GM23248 (cell line): ENCODE data around the gene SLC10A3. TPM values are rescaled to one million over a fixed set of nuclear protein-coding genes. Genes with fewer than 3 reads are reported as not detected.

Experiments used
- DNase-seq: peaks from one replicate; pipeline ENCODE4 v3.0.0-alpha.2; 2015
- H2AFZ ChIP-seq: fragments of 200-600 bp; sonication (generic); 2 replicates; pipeline ENCODE4 v1.6.1; 2016; ENCODE audit warnings: antibody characterized with exemption
- H3F3A ChIP-seq: fragments of 200-600 bp; sonication (generic); 2 replicates; pipeline ENCODE4 v1.6.1; 2016; ENCODE audit warnings: mild to moderate bottlenecking, antibody characterized with exemption, mixed run types; ENCODE audit not compliant: insufficient read depth
- H3K27ac ChIP-seq: fragments of 200-600 bp; sonication (generic); 2 replicates; pipeline ENCODE4 v1.5.1; 2016; ENCODE audit warnings: mild to moderate bottlenecking
- H3K27me3 ChIP-seq: fragments of 200-600 bp; sonication (generic); replicated peaks from 2 replicates; pipeline ENCODE4 v1.6.1; 2016; ENCODE audit warnings: mild to moderate bottlenecking; ENCODE audit not compliant: insufficient read depth
- H3K36me3 ChIP-seq: fragments of 200-600 bp; sonication (generic); 2 replicates; pipeline ENCODE4 v1.6.1; 2016; ENCODE audit warnings: low read depth, mild to moderate bottlenecking
- H3K4me1 ChIP-seq: fragments of 200-600 bp; sonication (generic); 2 replicates; pipeline ENCODE4 v1.6.1; 2016; ENCODE audit warnings: mild to moderate bottlenecking; ENCODE audit not compliant: insufficient read depth
- H3K4me2 ChIP-seq: fragments of 200-600 bp; sonication (generic); one replicate; pipeline ENCODE4 v1.6.1; 2016; ENCODE audit warnings: mild to moderate bottlenecking; ENCODE audit not compliant: unreplicated experiment
- H3K4me3 ChIP-seq: fragments of 200-600 bp; sonication (generic); 2 replicates; pipeline ENCODE4 v1.5.1; 2016; ENCODE audit warnings: mild to moderate bottlenecking
- H3K79me2 ChIP-seq: fragments of 200-600 bp; sonication (generic); 2 replicates; pipeline ENCODE4 v1.6.1; 2016; ENCODE audit warnings: mild to moderate bottlenecking; ENCODE audit not compliant: insufficient read depth
- H3K9ac ChIP-seq: fragments of 200-600 bp; sonication (generic); 2 replicates; pipeline ENCODE4 v1.6.1; 2016; ENCODE audit warnings: mild to moderate bottlenecking
- H3K9me2 ChIP-seq: fragments of 200-600 bp; sonication (generic); 2 replicates; pipeline ENCODE4 v1.6.1; 2016; ENCODE audit warnings: mixed run types, mild to moderate bottlenecking, moderate library complexity; ENCODE audit not compliant: insufficient read depth
- H3K9me3 ChIP-seq: fragments of 200-600 bp; sonication (generic); one replicate; pipeline ENCODE4 v1.6.1; 2017; ENCODE audit warnings: low read depth
- H4K20me1 ChIP-seq: fragments of 200-600 bp; sonication (generic); 2 replicates; pipeline ENCODE4 v1.6.0; 2016; ENCODE audit not compliant: insufficient read depth
- EZH2 ChIP-seq: fragments of 200-600 bp; sonication (generic); IDR thresholded peaks from 2 replicates; pipeline ENCODE4 v1.6.1; 2018; ENCODE audit warnings: antibody characterized with exemption, mild to moderate bottlenecking; ENCODE audit not compliant: insufficient read depth, poor library complexity, severe bottlenecking
- EZH2phosphoT487 ChIP-seq: fragments of 200-600 bp; sonication (generic); IDR thresholded peaks from 2 replicates; pipeline ENCODE4 v1.6.1; 2018; ENCODE audit warnings: antibody characterized with exemption, moderate library complexity, mild to moderate bottlenecking, low read depth; ENCODE audit not compliant: insufficient read depth
- WGBS, 2 experiments: methylation state at CpG; one replicate each; pipeline ENCODE4 v1.1.6; 2015 to 2017; ENCODE audit warnings: low lambda C conversion rate in 2 of 2, low coverage in 1 of 2; ENCODE audit errors: missing lambda C conversion rate in 2 of 2; 5-methylcytosine and 5-hydroxymethylcytosine counted together
- in situ Hi-C: fragments of 300-500 bp; cut with MboI; formaldehyde crosslinking; loops from 2 replicates; pipeline ENCODE4 v1.15.0; 2020
- polyA plus RNA-seq: library from polyadenylated mRNA; unstranded; fragments of >200 nt; fragmentation: Nextera tagmentation; extraction: Ambion mirVana; gene quantifications from 2 replicates; pipeline ENCODE4 v1.2.1, GENCODE V29; 2016
- total RNA-seq: library from RNA; depleted of rRNA; stranded (reverse); fragments of >200 nt; shearing (Covaris generic); gene quantifications from 2 replicates; pipeline ENCODE4 v1.2.3, GENCODE V29; 2014

The SLC10A3 gene
- total and polyA plus RNA-seq, 2 experiments from 2014 or later: 50.8 to 61.0 TPM

GRCh38 chrX:154466036-154466435 is 24.4 kb downstream of the SLC10A3 start:
- DNase-seq: no peak
- Histone ChIP-seq H3K9ac (no peak overlapping the region), H4K20me1 (no peaks in the 10 kb centered on the region), H3K4me1 (no peaks in the 10 kb centered on the region), H3K79me2 (peaks cover 31% of the 10 kb centered on the region), H3F3A (no peaks in the 10 kb centered on the region), H3K4me2 (no peak overlapping the region), H3K36me3 (no peaks in the 10 kb centered on the region), H3K9me2 (no peaks in the 10 kb centered on the region), H3K27ac (no peak overlapping the region), H3K9me3 (no peaks in the 10 kb centered on the region), H3K4me3 (no peak overlapping the region), H3K27me3 (no peaks in the 10 kb centered on the region), H2AFZ (no peak overlapping the region)
- in situ Hi-C loops: no loop called here
- WGBS, 2 experiments: 80 to 85% methylated on average over 12 to 24 of the region's 32 CpGs
- TF ChIP-seq EZH2 (no peak), EZH2phosphoT487 (no peak)

- 91 to 97% methylated on average over 10 to 14 of the region's 14 CpGs for WGBS, 2 experiments
- in situ Hi-C loops: no loop called here
- no peaks in the 10 kb centered on the region for H3K9me2 ChIP-seq
- H3F3A ChIP-seq: no peaks in the 10 kb centered on the region
- no peak overlapping the region for H3K4me2 ChIP-seq
- H3K4me3 ChIP-seq: no peak overlapping the region
- H3K27me3 ChIP-seq: no peaks in the 10 kb centered on the region
- no peak for DNase-seq
- H3K9ac ChIP-seq: no peak overlapping the region
- no peak overlapping the region for H3K27ac ChIP-seq
- no peaks in the 10 kb centered on the region for H3K36me3 ChIP-seq
- peaks cover 35% of the 10 kb centered on the region for H3K79me2 ChIP-seq
- TF ChIP-seq EZH2phosphoT487 (no peak), EZH2 (no peak)
- no peaks in the 10 kb centered on the region for H3K4me1 ChIP-seq
- H4K20me1 ChIP-seq: no peaks in the 10 kb centered on the region
- H3K9me3 ChIP-seq: no peaks in the 10 kb centered on the region
- H2AFZ ChIP-seq: no peak overlapping the region
These were observed 24.8 kb downstream of the SLC10A3 start for GRCh38 chrX:154465601-154466000.

GRCh38 chrX:154464806-154465365 is 25.5 kb downstream of the SLC10A3 start:
- in situ Hi-C loops: no loop called here
- no peak for DNase-seq
- no peak for TF ChIP-seq EZH2phosphoT487
- no peak for TF ChIP-seq EZH2
- H3K79me2 ChIP-seq: peaks cover 42% of the 10 kb centered on the region
- H3K4me3 ChIP-seq: no peak overlapping the region
- H3K36me3 ChIP-seq: no peaks in the 10 kb centered on the region
- no peaks in the 10 kb centered on the region for H3F3A ChIP-seq
- H3K4me1 ChIP-seq: no peaks in the 10 kb centered on the region
- 96 to 97% methylated on average over 8 to 10 of the region's 28 CpGs for WGBS, 2 experiments
- H3K9me3 ChIP-seq: no peaks in the 10 kb centered on the region
- H3K9me2 ChIP-seq: no peaks in the 10 kb centered on the region
- no peak overlapping the region for H3K27ac ChIP-seq
- H3K4me2 ChIP-seq: no peak overlapping the region
- H4K20me1 ChIP-seq: no peaks in the 10 kb centered on the region
- H3K9ac ChIP-seq: no peak overlapping the region
- H2AFZ ChIP-seq: no peak overlapping the region
- H3K27me3 ChIP-seq: no peaks in the 10 kb centered on the region

GRCh38 chrX:154463611-154464220 is 26.7 kb downstream of the SLC10A3 start:
- Histone ChIP-seq H3K27me3 (no peaks in the 10 kb centered on the region), H3K9me3 (no peaks in the 10 kb centered on the region), H3F3A (no peaks in the 10 kb centered on the region), H3K9me2 (no peaks in the 10 kb centered on the region), H3K36me3 (no peaks in the 10 kb centered on the region), H3K9ac (no peak overlapping the region), H3K79me2 (peaks cover 54% of the 10 kb centered on the region), H4K20me1 (no peaks in the 10 kb centered on the region), H2AFZ (no peak overlapping the region), H3K27ac (no peak overlapping the region), H3K4me2 (no peak overlapping the region), H3K4me3 (no peak overlapping the region), H3K4me1 (no peaks in the 10 kb centered on the region)
- in situ Hi-C loops: no loop called here
- DNase-seq: no peak
- no peak for TF ChIP-seq EZH2
- TF ChIP-seq EZH2phosphoT487: no peak
- WGBS, 2 experiments: 91 to 100% methylated on average over 3 to 6 of the region's 36 CpGs
